H9 (cell line): Measurements from ENCODE around the gene NCEH1. TPM values are rescaled to one million over a fixed set of nuclear protein-coding genes. Genes with fewer than 3 reads are reported as not detected.

Source experiments
- DNase-seq: peaks from one replicate; pipeline ENCODE4 v3.0.0-alpha.2; 2017
- H2AFZ ChIP-seq: one replicate; pipeline ENCODE4 v1.6.1; 2013; ENCODE audit warnings: mild to moderate bottlenecking, low read length, control low read depth, moderate library complexity
- H2AK5ac ChIP-seq: 2 replicates; pipeline ENCODE4 v1.6.1; 2013; ENCODE audit warnings: low read length, control low read depth, mixed read lengths; ENCODE audit not compliant: insufficient read length
- H2BK120ac ChIP-seq: one replicate; pipeline ENCODE4 v1.6.1; 2013; ENCODE audit warnings: low read depth, mild to moderate bottlenecking, low read length, control low read depth, inconsistent platforms; ENCODE audit not compliant: poor library complexity, severe bottlenecking
- H2BK12ac ChIP-seq: 2 replicates; pipeline ENCODE4 v1.6.1; 2013; ENCODE audit warnings: low read length, control low read depth, mixed read lengths, low read depth; ENCODE audit not compliant: insufficient read length
- H2BK15ac ChIP-seq: 2 replicates; pipeline ENCODE4 v1.6.1; 2013; ENCODE audit warnings: low read depth, low read length, control low read depth
- H2BK20ac ChIP-seq: one replicate; pipeline ENCODE4 v1.6.1; 2013; ENCODE audit warnings: low read depth, mild to moderate bottlenecking, low read length, control low read depth, inconsistent platforms; ENCODE audit not compliant: poor library complexity, severe bottlenecking
- H2BK5ac ChIP-seq: 2 replicates; pipeline ENCODE4 v1.6.1; 2013; ENCODE audit warnings: low read length, control low read depth, mixed read lengths; ENCODE audit not compliant: insufficient read length
- H3K14ac ChIP-seq: 2 replicates; pipeline ENCODE4 v1.6.1; 2013; ENCODE audit warnings: low read length, control low read depth; ENCODE audit not compliant: insufficient read depth
- H3K18ac ChIP-seq: 2 replicates; pipeline ENCODE4 v1.6.1; 2013; ENCODE audit warnings: low read depth, mild to moderate bottlenecking, mixed read lengths, low read length, control low read depth; ENCODE audit not compliant: insufficient read length
- H3K23ac ChIP-seq: 2 replicates; pipeline ENCODE4 v1.6.1; 2013; ENCODE audit warnings: low read length, control low read depth, mixed read lengths, low read depth; ENCODE audit not compliant: insufficient read length
- H3K23me2 ChIP-seq: 2 replicates; pipeline ENCODE4 v1.6.1; 2013; ENCODE audit warnings: low read depth, mild to moderate bottlenecking, mixed read lengths, low read length, control low read depth; ENCODE audit not compliant: insufficient read length, poor library complexity, severe bottlenecking
- H3K27ac ChIP-seq: 2 replicates; pipeline ENCODE4 v1.5.1; 2013; ENCODE audit warnings: low read length, control low read depth, mixed read lengths, low read depth; ENCODE audit not compliant: insufficient read length
- H3K27me3 ChIP-seq: 2 replicates; pipeline ENCODE4 v1.6.1; 2013; ENCODE audit warnings: low read length, control low read depth, inconsistent platforms; ENCODE audit not compliant: insufficient read depth
- H3K4ac ChIP-seq: 2 replicates; pipeline ENCODE4 v1.6.1; 2013; ENCODE audit warnings: low read depth, mild to moderate bottlenecking, control low read depth, inconsistent platforms, low read length, moderate library complexity
- H3K4me1 ChIP-seq: 2 replicates; pipeline ENCODE4 v1.6.1; 2013; ENCODE audit warnings: low read length, control low read depth, inconsistent platforms; ENCODE audit not compliant: insufficient read depth
- H3K4me2 ChIP-seq: 2 replicates; pipeline ENCODE4 v1.6.1; 2013; ENCODE audit warnings: low read length, control low read depth, mixed read lengths; ENCODE audit not compliant: insufficient read length, insufficient read depth
- H3K56ac ChIP-seq: 2 replicates; pipeline ENCODE4 v1.6.1; 2013; ENCODE audit warnings: low read depth, mild to moderate bottlenecking, mixed read lengths, low read length, control low read depth; ENCODE audit not compliant: insufficient read length
- H3K79me1 ChIP-seq: 2 replicates; pipeline ENCODE4 v1.6.1; 2013; ENCODE audit warnings: low read depth, mild to moderate bottlenecking, moderate library complexity, low read length, control low read depth, inconsistent platforms; ENCODE audit not compliant: insufficient read depth, poor library complexity, severe bottlenecking
- H3K79me2 ChIP-seq: 2 replicates; pipeline ENCODE4 v1.6.1; 2013; ENCODE audit warnings: low read length, control low read depth, inconsistent platforms; ENCODE audit not compliant: insufficient read depth
- H3K9ac ChIP-seq: 2 replicates; pipeline ENCODE4 v1.6.1; 2013; ENCODE audit warnings: low read length, control low read depth, mixed read lengths; ENCODE audit not compliant: insufficient read length; ENCODE audit errors: extremely low read depth
- H3K9me3 ChIP-seq: one replicate; pipeline ENCODE4 v1.6.1; 2013; ENCODE audit warnings: low read depth, low read length, inconsistent platforms; ENCODE audit not compliant: control insufficient read depth
- H3T11ph ChIP-seq: one replicate; pipeline ENCODE4 v1.6.1; 2013; ENCODE audit warnings: mild to moderate bottlenecking, low read length, control low read depth, inconsistent platforms
- H4K20me1 ChIP-seq: one replicate; pipeline ENCODE4 v1.6.1; 2013; ENCODE audit not compliant: control insufficient read depth, insufficient read length, insufficient read depth
- H4K5ac ChIP-seq: 2 replicates; pipeline ENCODE4 v1.6.1; 2013; ENCODE audit warnings: low read depth, mild to moderate bottlenecking, mixed read lengths, low read length, control low read depth; ENCODE audit not compliant: insufficient read length
- H4K8ac ChIP-seq: replicated peaks from 2 replicates; pipeline ENCODE4 v1.6.1; 2013; ENCODE audit warnings: low read length, control low read depth, mixed read lengths, low read depth; ENCODE audit not compliant: insufficient read length
- H4K91ac ChIP-seq: 2 replicates; pipeline ENCODE4 v1.6.1; 2013; ENCODE audit warnings: low read depth, mild to moderate bottlenecking, moderate library complexity, mixed read lengths, low read length, control low read depth; ENCODE audit not compliant: insufficient read length
- H3K27ac Mint-ChIP-seq, 3 experiments: 2 replicates in 2 of 3; 3 replicates in 1 of 3; pipeline ENCODE4 v1.8.0; 2020 to 2021; ENCODE audit warnings: mixed read lengths in 3 of 3, mild to moderate bottlenecking in 1 of 3, moderate library complexity in 1 of 3
- H3K27me3 Mint-ChIP-seq: 2 replicates; pipeline ENCODE4 v1.8.0; 2021; ENCODE audit warnings: low read depth, mild to moderate bottlenecking, moderate library complexity, mixed read lengths
- H3K36me3 Mint-ChIP-seq, 3 experiments: 2 replicates in 2 of 3; 3 replicates in 1 of 3; pipeline ENCODE4 v1.8.0; 2020 to 2021; ENCODE audit warnings: low read depth in 3 of 3, mixed read lengths in 3 of 3; ENCODE audit not compliant: insufficient read depth in 1 of 3
- H3K4me1 Mint-ChIP-seq, 2 experiments: 2 replicates each; pipeline ENCODE4 v1.8.0; 2020; ENCODE audit warnings: mixed read lengths in 2 of 2
- H3K4me3 Mint-ChIP-seq, 2 experiments: 2 replicates in 1 of 2; 3 replicates in 1 of 2; pipeline ENCODE4 v1.8.0; 2020 to 2021; ENCODE audit warnings: mild to moderate bottlenecking in 2 of 2, mixed read lengths in 2 of 2, moderate library complexity in 1 of 2
- H3K9me3 Mint-ChIP-seq, 2 experiments: 2 replicates in 1 of 2; 3 replicates in 1 of 2; pipeline ENCODE4 v1.8.0; 2020; ENCODE audit warnings: mild to moderate bottlenecking in 2 of 2, mixed read lengths in 2 of 2, moderate library complexity in 1 of 2
- WGBS: extraction: QIAGEN DNeasy Blood & Tissue Kit; methylation state at CpG from one replicate; pipeline ENCODE4 v1.1.7; 2013; ENCODE audit warnings: missing lambda C conversion rate, low lambda C conversion rate, mixed read lengths; ENCODE audit not compliant: insufficient read length; ENCODE audit errors: extremely low coverage; 5-methylcytosine and 5-hydroxymethylcytosine counted together
- total RNA-seq: library from RNA; stranded (reverse); gene quantifications from 2 replicates; pipeline ENCODE4 v1.2.1, GENCODE V29; 2021
- TF ChIP-seq, protein P1 (sequence below): fragments of 200-600 bp; sonication (generic); conservative IDR thresholded peaks from 3 replicates; pipeline ENCODE4 v1.8.0; 2021; ENCODE audit warnings: antibody characterized with exemption, mild to moderate bottlenecking

Gene NCEH1
- total RNA-seq, 1 experiment from 2014 or later = 2.3 TPM

DNA sequence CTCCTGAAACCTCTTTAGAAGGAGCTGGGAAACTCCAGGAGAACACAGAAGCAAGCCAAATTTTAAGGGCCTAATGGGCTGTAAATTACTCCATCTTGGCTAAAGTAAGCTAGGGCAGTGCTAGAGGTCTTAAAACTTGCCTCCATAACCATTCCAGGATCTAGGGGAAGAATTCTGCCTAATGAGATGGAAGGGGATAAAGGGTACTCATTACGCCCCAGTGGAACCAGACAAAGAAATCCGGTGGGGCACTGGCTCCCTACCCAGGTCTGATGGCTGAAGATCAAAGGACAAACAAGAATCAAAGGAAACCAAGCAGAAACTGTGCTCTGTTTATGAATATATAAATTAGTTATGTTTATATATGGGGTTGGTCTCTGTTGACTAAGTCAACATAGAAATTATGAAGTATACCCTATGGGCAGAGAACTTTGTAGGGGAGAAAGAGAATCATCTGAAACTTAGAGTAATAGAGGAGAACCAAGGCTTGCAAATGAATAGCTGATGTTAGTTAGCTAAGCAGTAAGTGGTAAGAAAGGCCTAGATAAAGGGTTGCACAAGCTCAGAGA lies 57.8 kb downstream of the NCEH1 start:
- H2BK15ac ChIP-seq = no peak overlapping the region
- no peak overlapping the region for H4K8ac ChIP-seq
- no peak overlapping the region for H2AFZ ChIP-seq
- H3K27me3 ChIP-seq = no peaks in the 10 kb centered on the region
- H3K9me3 ChIP-seq = no peaks in the 10 kb centered on the region
- H4K91ac ChIP-seq = no peak overlapping the region
- no peak overlapping the region for H3K27ac Mint-ChIP-seq
- no peak overlapping the region for H2AK5ac ChIP-seq
- H3K4me1 ChIP-seq = no peaks in the 10 kb centered on the region
- WGBS = no CpG with 5 or more reads among the region's 2 CpGs
- H3K9me3 Mint-ChIP-seq = no peaks in the 10 kb centered on the region; a peak in 1 of 5 replicates
- H3K23ac ChIP-seq = no peak overlapping the region
- no peaks in the 10 kb centered on the region for H3K79me1 ChIP-seq
- H3K36me3 Mint-ChIP-seq = no peaks in the 10 kb centered on the region
- no peaks in the 10 kb centered on the region for H3K79me2 ChIP-seq
- H2BK12ac ChIP-seq = no peak overlapping the region
- no peaks in the 10 kb centered on the region for H4K20me1 ChIP-seq
- H3K27me3 Mint-ChIP-seq = no peaks in the 10 kb centered on the region; the same call in 1 of the 2 replicates
- no peak overlapping the region for H3K18ac ChIP-seq
- H3K56ac ChIP-seq = no peak overlapping the region
- no peak overlapping the region for H3K14ac ChIP-seq
- no peak for DNase-seq
- H3K23me2 ChIP-seq = no peaks in the 10 kb centered on the region
- H2BK5ac ChIP-seq = no peak overlapping the region
- H3K4ac ChIP-seq = no peak overlapping the region
- no peak overlapping the region for H3K9ac ChIP-seq
- peaks cover under 1 to 3% of the 10 kb centered on the region in 2 experiments; a peak in 2 of 4 replicates for H3K4me1 Mint-ChIP-seq
- H4K5ac ChIP-seq = no peak overlapping the region
- no peak overlapping the region for H2BK120ac ChIP-seq
- TF ChIP-seq, protein P1, sequence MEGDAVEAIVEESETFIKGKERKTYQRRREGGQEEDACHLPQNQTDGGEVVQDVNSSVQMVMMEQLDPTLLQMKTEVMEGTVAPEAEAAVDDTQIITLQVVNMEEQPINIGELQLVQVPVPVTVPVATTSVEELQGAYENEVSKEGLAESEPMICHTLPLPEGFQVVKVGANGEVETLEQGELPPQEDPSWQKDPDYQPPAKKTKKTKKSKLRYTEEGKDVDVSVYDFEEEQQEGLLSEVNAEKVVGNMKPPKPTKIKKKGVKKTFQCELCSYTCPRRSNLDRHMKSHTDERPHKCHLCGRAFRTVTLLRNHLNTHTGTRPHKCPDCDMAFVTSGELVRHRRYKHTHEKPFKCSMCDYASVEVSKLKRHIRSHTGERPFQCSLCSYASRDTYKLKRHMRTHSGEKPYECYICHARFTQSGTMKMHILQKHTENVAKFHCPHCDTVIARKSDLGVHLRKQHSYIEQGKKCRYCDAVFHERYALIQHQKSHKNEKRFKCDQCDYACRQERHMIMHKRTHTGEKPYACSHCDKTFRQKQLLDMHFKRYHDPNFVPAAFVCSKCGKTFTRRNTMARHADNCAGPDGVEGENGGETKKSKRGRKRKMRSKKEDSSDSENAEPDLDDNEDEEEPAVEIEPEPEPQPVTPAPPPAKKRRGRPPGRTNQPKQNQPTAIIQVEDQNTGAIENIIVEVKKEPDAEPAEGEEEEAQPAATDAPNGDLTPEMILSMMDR = no peak
- no peak overlapping the region for H3K27ac ChIP-seq
- H2BK20ac ChIP-seq = no peak overlapping the region
- no peak overlapping the region for H3K4me3 Mint-ChIP-seq
- no peak overlapping the region for H3K4me2 ChIP-seq
- no peak overlapping the region for H3T11ph ChIP-seq
